Measurements from ENCODE around the gene FARP1.

FARP1 gene

DNA sequence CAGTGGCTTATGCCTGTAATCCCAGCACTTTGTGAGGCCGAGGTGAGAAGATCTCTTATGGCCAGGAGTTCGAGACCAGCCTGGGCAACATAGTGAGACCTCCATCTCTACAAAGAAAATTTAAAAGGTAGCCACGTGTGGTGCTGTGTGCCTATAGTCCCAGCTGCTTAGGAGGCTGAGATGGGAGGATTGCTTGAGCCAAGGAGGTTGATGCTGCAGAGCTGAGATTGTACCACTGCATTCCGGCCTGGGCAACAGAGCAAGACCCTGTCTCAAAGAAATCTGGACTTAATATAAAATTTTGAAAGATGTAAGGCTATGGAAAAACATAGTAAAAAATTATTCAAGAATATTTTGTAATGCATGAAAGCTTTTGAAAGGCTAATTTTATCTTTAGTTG is 99.5 kb downstream of the FARP1 start:
- Histone ChIP-seq H3K23ac (ENCODE audit: low read length) (no peak overlapping the region), H3K36me3 (ENCODE audit: control insufficient read depth in 1 of 2, insufficient read depth in 2 of 2, low read length in 2 of 2) (no peaks in the 10 kb centered on the region), H3K4me3 (ENCODE audit: low read depth, low read length) (no peak overlapping the region), H2BK5ac (ENCODE audit: low read depth, low read length, poor library complexity) (no peak overlapping the region), H3K4me1 (ENCODE audit: control insufficient read depth in 1 of 2, insufficient read depth in 2 of 2, low read length in 2 of 2) (peaks cover 0 to 3% of the 10 kb centered on the region in 2 experiments), H2AFZ (ENCODE audit: insufficient read depth, low read length, poor library complexity) (no peak overlapping the region), H3K27me3 (ENCODE audit: insufficient read depth, low read length) (no peaks in the 10 kb centered on the region), H3K18ac (ENCODE audit: low read length) (no peak overlapping the region), H3K9me3 (ENCODE audit: insufficient read depth, low read depth, low read length) (no peaks in the 10 kb centered on the region), H4K8ac (ENCODE audit: low read depth, low read length) (no peak overlapping the region), H2AK5ac (ENCODE audit: low read length) (no peak overlapping the region), H3K9ac (ENCODE audit: low read length) (no peak overlapping the region), H3K4ac (ENCODE audit: low read depth, low read length) (no peak overlapping the region), H4K12ac (ENCODE audit: low read depth, low read length) (no peak overlapping the region), H4K91ac (ENCODE audit: low read depth, low read length) (no peak overlapping the region), H3K27ac (ENCODE audit: low read depth, low read length) (no peak overlapping the region), H3K14ac (ENCODE audit: low read length) (no peak overlapping the region), H2BK120ac (ENCODE audit: insufficient read depth, low read length, poor library complexity) (no peak overlapping the region), H2BK12ac (ENCODE audit: low read length) (no peak overlapping the region), H3K79me2 (ENCODE audit: control insufficient read depth, insufficient read depth, low read length, poor library complexity) (no peaks in the 10 kb centered on the region), H3K4me2 (ENCODE audit: low read length) (no peak overlapping the region), H3K79me1 (ENCODE audit: low read length) (peaks cover 2% of the 10 kb centered on the region)
- no peak for DNase-seq
- WGBS (ENCODE audit: extremely low coverage, insufficient coverage, insufficient read length) = no CpG with 5 or more reads among the region's 4 CpGs

DNA sequence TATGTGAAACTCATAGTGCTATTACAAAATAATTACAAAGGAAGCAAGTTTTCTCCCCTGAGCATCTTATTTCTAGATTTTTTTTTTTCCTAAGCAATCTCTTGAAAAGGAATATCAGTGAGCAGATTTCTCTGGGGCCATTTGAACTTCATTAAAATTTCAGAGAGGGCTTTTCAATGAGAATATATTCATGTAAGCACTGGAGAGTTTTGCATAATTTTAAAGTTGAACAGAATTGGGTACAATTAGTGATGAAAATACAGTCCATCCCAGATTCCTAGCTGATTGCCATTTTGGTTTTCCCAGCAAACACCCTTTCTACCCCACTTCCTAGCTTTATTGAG is 101.0 kb downstream of the FARP1 start:
- H3K79me2 ChIP-seq (ENCODE audit: control insufficient read depth, insufficient read depth, low read length, poor library complexity) = no peaks in the 10 kb centered on the region
- H2AK5ac ChIP-seq (ENCODE audit: low read length) = no peak overlapping the region
- no peaks in the 10 kb centered on the region for H3K27me3 ChIP-seq (ENCODE audit: insufficient read depth, low read length)
- no peak overlapping the region for H4K8ac ChIP-seq (ENCODE audit: low read depth, low read length)
- no peak overlapping the region for H3K9ac ChIP-seq (ENCODE audit: low read length)
- peaks cover 2% of the 10 kb centered on the region for H3K79me1 ChIP-seq (ENCODE audit: low read length)
- H3K14ac ChIP-seq (ENCODE audit: low read length) = no peak overlapping the region
- H3K4ac ChIP-seq (ENCODE audit: low read depth, low read length) = no peak overlapping the region
- no peak overlapping the region for H3K27ac ChIP-seq (ENCODE audit: low read depth, low read length)
- no peak overlapping the region for H3K4me2 ChIP-seq (ENCODE audit: low read length)
- H3K4me3 ChIP-seq (ENCODE audit: low read depth, low read length) = no peak overlapping the region
- H3K4me1 ChIP-seq (ENCODE audit: control insufficient read depth in 1 of 2, insufficient read depth in 2 of 2, low read length in 2 of 2) = peaks cover 0 to 3% of the 10 kb centered on the region in 2 experiments
- no peak overlapping the region for H3K18ac ChIP-seq (ENCODE audit: low read length)
- no peak overlapping the region for H2AFZ ChIP-seq (ENCODE audit: insufficient read depth, low read length, poor library complexity)
- H3K23ac ChIP-seq (ENCODE audit: low read length) = no peak overlapping the region
- no peak overlapping the region for H4K12ac ChIP-seq (ENCODE audit: low read depth, low read length)
- H2BK5ac ChIP-seq (ENCODE audit: low read depth, low read length, poor library complexity) = no peak overlapping the region
- H2BK12ac ChIP-seq (ENCODE audit: low read length) = no peak overlapping the region
- H4K91ac ChIP-seq (ENCODE audit: low read depth, low read length) = no peak overlapping the region
- H3K9me3 ChIP-seq (ENCODE audit: insufficient read depth, low read depth, low read length) = no peaks in the 10 kb centered on the region
- H2BK120ac ChIP-seq (ENCODE audit: insufficient read depth, low read length, poor library complexity) = no peak overlapping the region
- H3K36me3 ChIP-seq (ENCODE audit: control insufficient read depth in 1 of 2, insufficient read depth in 2 of 2, low read length in 2 of 2) = no peaks in the 10 kb centered on the region
- DNase-seq = no peak

DNA sequence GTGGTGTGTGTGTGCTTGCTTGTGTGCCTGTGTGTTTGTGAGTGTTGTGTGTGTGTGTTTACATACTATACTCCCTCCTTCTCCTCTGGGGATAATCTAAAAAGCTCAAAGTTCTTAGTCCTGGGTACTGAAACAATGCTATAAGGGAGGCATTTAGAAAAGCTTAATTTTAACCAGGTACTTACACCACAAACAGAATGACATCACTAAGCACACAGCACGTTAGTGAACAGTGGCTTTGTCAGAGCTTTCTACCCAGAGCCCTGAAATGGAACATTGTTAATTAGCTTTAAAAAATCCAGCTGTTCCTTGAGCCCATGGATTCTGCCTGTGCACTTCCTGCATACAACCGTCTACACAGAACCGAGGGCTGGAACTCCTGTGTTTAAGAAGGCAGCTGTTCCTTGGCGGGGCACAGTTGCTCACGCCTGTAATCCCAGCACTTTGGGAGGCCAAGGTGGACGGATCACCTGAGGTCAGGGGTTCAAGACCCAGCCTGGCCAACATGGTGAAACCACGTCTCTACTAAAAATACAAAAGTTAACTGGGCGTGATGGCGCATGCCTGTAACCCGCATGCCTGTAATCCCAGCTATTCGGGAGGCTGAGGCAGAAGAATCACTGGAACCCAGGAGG is 103.8 kb downstream of the FARP1 start:
- no peak overlapping the region for H2BK12ac ChIP-seq (ENCODE audit: low read length)
- H3K36me3 ChIP-seq (ENCODE audit: control insufficient read depth in 1 of 2, insufficient read depth in 2 of 2, low read length in 2 of 2) = no peaks in the 10 kb centered on the region
- DNase-seq = peak; percentile 34 to 60
- H3K9ac ChIP-seq (ENCODE audit: low read length) = no peak overlapping the region
- no peak overlapping the region for H3K27ac ChIP-seq (ENCODE audit: low read depth, low read length)
- no peak overlapping the region for H4K91ac ChIP-seq (ENCODE audit: low read depth, low read length)
- H2AFZ ChIP-seq (ENCODE audit: insufficient read depth, low read length, poor library complexity) = no peak overlapping the region
- H3K23ac ChIP-seq (ENCODE audit: low read length) = no peak overlapping the region
- H4K12ac ChIP-seq (ENCODE audit: low read depth, low read length) = no peak overlapping the region
- H3K4me1 ChIP-seq (ENCODE audit: control insufficient read depth in 1 of 2, insufficient read depth in 2 of 2, low read length in 2 of 2) = peaks cover 0 to 3% of the 10 kb centered on the region in 2 experiments
- H2BK5ac ChIP-seq (ENCODE audit: low read depth, low read length, poor library complexity) = no peak overlapping the region
- H3K4me2 ChIP-seq (ENCODE audit: low read length) = no peak overlapping the region
- H3K79me2 ChIP-seq (ENCODE audit: control insufficient read depth, insufficient read depth, low read length, poor library complexity) = no peaks in the 10 kb centered on the region
- H3K27me3 ChIP-seq (ENCODE audit: insufficient read depth, low read length) = no peaks in the 10 kb centered on the region
- H3K14ac ChIP-seq (ENCODE audit: low read length) = no peak overlapping the region
- no peak overlapping the region for H4K8ac ChIP-seq (ENCODE audit: low read depth, low read length)
- no peak overlapping the region for H3K4ac ChIP-seq (ENCODE audit: low read depth, low read length)
- no peak overlapping the region for H3K18ac ChIP-seq (ENCODE audit: low read length)
- no CpG with 5 or more reads among the region's 11 CpGs for WGBS (ENCODE audit: extremely low coverage, insufficient coverage, insufficient read length)
- H2BK120ac ChIP-seq (ENCODE audit: insufficient read depth, low read length, poor library complexity) = no peak overlapping the region
- no peak overlapping the region for H3K4me3 ChIP-seq (ENCODE audit: low read depth, low read length)
- H3K9me3 ChIP-seq (ENCODE audit: insufficient read depth, low read depth, low read length) = no peaks in the 10 kb centered on the region
- no peak overlapping the region for H2AK5ac ChIP-seq (ENCODE audit: low read length)
- peaks cover 2% of the 10 kb centered on the region for H3K79me1 ChIP-seq (ENCODE audit: low read length)

DNA sequence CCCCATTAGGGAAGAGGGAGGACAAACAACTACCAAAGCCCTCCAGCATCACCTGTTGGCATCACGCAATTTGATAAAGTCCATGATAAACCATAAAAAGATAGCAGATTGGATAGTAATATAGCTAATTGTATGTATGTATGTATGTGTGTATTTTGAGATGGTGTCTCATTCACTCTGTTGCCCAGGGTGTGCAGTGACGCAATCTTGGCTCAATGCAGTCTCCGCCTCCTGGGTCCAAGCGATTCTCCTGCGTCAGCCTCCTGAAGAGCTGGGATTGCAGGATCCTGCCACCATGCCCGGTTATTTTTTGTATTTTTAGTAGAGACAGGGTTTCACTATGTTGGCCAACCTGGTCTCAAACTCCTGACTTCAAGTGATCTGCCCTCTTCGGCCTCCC is 108.8 kb downstream of the FARP1 start:
- H2BK12ac ChIP-seq (ENCODE audit: low read length) = no peak overlapping the region
- no peaks in the 10 kb centered on the region for H3K9me3 ChIP-seq (ENCODE audit: insufficient read depth, low read depth, low read length)
- peaks cover 1% of the 10 kb centered on the region for H3K79me1 ChIP-seq (ENCODE audit: low read length)
- no peak overlapping the region for H2BK5ac ChIP-seq (ENCODE audit: low read depth, low read length, poor library complexity)
- H3K4ac ChIP-seq (ENCODE audit: low read depth, low read length) = peak overlapping the region; percentile 21
- H3K18ac ChIP-seq (ENCODE audit: low read length) = no peak overlapping the region
- peaks cover 6 to 8% of the 10 kb centered on the region in 2 experiments for H3K4me1 ChIP-seq (ENCODE audit: control insufficient read depth in 1 of 2, insufficient read depth in 2 of 2, low read length in 2 of 2)
- no peak overlapping the region for H3K4me2 ChIP-seq (ENCODE audit: low read length)
- no peak overlapping the region for H2AFZ ChIP-seq (ENCODE audit: insufficient read depth, low read length, poor library complexity)
- no peak overlapping the region for H3K9ac ChIP-seq (ENCODE audit: low read length)
- DNase-seq = peak in 1 of 2 donors; percentile 19
- no peak overlapping the region for H2AK5ac ChIP-seq (ENCODE audit: low read length)
- H3K79me2 ChIP-seq (ENCODE audit: control insufficient read depth, insufficient read depth, low read length, poor library complexity) = no peaks in the 10 kb centered on the region
- H4K91ac ChIP-seq (ENCODE audit: low read depth, low read length) = no peak overlapping the region
- H2BK120ac ChIP-seq (ENCODE audit: insufficient read depth, low read length, poor library complexity) = no peak overlapping the region
- H3K36me3 ChIP-seq (ENCODE audit: control insufficient read depth in 1 of 2, insufficient read depth in 2 of 2, low read length in 2 of 2) = no peaks in the 10 kb centered on the region
- H4K12ac ChIP-seq (ENCODE audit: low read depth, low read length) = no peak overlapping the region
- H3K4me3 ChIP-seq (ENCODE audit: low read depth, low read length) = no peak overlapping the region
- no CpG with 5 or more reads among the region's 7 CpGs for whole genome bisulfite sequencing (ENCODE audit: extremely low coverage, insufficient coverage, insufficient read length)
- H3K23ac ChIP-seq (ENCODE audit: low read length) = no peak overlapping the region
- H4K8ac ChIP-seq (ENCODE audit: low read depth, low read length) = no peak overlapping the region
- no peak overlapping the region for H3K27ac ChIP-seq (ENCODE audit: low read depth, low read length)
- H3K14ac ChIP-seq (ENCODE audit: low read length) = no peak overlapping the region
- H3K27me3 ChIP-seq (ENCODE audit: insufficient read depth, low read length) = no peaks in the 10 kb centered on the region

Measured in trophoblast cell (in vitro differentiated cells and primary cell).